NCI-H2081 treated with DMSO at 0.1 percent for 48 hours (cell line): ENCODE data around the gene DYNLL2.
"Not testable (repeated sequence)": the region's sequence is repeated elsewhere in the genome, so short reads cannot be mapped to it uniquely, and the experiment has no call there.

Experiments used
- DNase-seq: peaks from one replicate; lab custom pipeline; 2025; lab: John Stamatoyannopoulos, UW

The DYNLL2 gene

DNA sequence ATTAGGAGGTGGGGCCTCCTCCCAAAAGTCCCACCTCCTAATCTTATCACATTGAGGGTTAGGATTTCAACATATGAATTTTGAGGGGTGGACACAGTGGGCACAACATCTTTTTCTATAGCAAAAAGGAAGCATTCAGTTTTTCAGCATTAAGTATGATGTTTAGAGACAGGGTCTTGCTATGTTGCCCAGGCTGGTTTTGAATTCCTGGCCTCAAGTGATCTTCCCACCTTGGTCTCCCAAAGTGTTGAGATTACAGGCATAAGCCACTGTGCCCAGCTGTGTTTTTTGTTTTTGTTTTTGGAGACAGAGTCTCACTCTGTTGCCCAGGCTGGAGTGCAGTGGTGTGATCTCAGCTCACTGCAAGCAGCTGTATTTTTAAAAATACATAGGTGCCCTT, 18.7 kb downstream of the DYNLL2 start:
- DNase-seq, result not testable (repeated sequence)

GRCh38 chr17:58105093-58105492, 21.9 kb downstream of the DYNLL2 start:
- DNase-seq, result no peak

DNA sequence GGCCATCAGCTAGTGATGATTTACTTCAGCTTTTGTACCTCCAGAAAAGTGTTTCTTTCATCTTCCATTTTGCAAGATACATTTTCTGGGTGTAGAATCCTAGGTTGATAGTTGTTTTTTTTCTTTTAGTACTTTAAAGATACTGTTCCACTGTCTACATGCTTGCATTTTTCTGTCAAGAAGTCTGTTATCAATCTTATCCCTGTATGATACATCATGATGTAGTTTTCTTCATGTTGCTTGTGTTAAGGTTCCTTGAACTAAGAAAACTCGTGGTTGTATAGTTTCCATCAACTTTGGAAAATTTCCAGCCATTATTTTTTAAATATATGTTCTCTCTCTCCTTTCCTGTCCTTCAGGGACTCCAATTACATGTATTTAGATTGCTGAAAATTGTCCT, 24.1 kb downstream of the DYNLL2 start:
- DNase-seq, result no peak

- no peak for DNase-seq
Measured at GRCh38 chr17:58109197-58109596, 26.0 kb downstream of the DYNLL2 start.

DNA sequence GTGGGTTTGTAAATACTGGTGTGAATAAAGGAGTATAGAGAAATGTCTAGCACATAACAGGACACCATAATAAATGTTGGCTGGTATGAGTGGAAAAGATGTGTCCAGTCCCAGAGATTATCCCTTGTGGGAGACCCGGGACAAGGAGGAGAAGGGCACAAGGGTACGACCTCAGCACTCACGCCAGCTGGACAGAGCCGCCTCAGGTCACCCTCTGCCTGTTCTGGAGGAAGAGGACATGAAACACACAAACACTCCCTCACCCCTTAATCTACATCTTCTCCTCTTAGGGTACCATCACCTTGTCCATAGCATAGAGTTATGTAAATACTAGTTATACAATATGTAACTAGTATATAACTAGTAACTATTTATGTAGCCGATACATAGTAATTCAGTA, 26.8 kb downstream of the DYNLL2 start:
- no peak for DNase-seq

GRCh38 chr17:58111676-58112075, 28.5 kb downstream of the DYNLL2 start:
- no peak for DNase-seq

DNA sequence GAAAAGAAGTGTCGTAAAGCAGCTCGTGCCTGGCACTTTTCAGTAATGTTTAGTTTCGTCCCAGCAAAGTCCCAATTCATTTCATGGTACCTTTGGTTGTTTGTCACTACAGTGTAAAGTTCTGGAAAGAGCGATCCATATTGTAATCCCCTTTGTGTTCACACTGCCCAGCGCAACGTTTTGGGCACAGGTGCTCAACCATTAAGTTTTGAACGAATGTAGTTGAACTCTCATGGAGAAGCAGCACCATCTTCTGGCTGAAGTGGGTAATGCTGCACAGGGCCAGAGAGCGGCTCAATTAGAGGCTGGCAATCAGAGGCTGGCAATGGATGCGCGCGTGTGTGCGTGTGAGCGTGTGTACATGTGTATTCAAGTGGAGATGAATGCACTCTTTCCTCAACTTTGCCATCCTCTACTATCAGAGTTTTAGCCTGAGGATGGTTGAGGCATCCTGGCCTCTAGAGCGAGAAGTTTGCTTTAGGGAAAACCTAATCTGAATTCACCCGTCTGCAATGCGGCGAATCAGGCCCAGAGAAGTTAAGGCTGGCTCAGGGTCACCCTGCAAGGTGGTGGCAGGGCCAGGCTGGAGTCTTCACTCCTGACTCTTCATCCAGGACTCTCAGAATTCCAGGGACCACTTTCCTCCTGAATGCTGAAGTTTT, 29.9 kb downstream of the DYNLL2 start:
- peak; percentile 58 for DNase-seq

DNA sequence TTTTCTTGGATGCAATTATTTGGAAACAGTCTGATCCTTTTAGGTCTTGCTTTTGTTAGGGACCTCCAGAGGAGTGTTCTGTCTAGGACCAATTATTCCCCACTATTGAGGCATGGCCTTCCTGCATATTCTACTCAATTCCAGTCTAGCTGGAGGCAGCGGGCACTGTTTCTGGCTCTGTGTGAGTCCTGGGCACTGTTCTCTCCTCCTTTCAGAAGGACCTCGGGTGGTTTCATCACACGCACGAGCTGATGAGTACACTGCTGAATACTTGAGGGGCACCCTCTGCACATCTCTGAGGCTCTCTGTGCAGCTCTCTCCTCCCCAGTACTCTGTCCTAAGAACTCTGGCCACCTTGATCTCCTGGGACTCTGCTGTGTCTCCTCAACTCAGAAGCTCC, 30.7 kb downstream of the DYNLL2 start:
- no peak for DNase-seq

DNA sequence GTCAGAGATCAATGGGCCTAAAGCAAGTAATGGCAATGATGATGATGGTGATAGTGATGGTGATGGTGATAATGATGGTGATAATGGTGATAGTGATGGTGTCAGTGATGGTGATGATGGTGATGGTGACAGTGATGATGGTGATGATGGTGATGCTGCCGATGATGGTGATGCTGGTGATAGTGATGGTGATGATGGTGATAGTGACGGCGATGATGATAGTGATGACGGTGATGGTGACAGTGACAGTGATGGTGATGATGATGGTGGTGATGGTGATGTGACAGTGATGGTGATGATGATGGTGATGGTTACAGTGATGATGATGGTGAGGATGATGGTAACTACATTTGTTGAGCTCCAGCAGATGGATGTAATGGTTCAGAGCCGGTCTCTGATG, 34.2 kb downstream of the DYNLL2 start:
- DNase-seq, result no peak

- DNase-seq, result no peak
Measured at GRCh38 chr17:58119491-58119890, 36.3 kb downstream of the DYNLL2 start.

- DNase-seq, result no peak
Measured at GRCh38 chr17:58120195-58120822, 37.1 kb downstream of the DYNLL2 start.

GRCh38 chr17:58121925-58122324, 38.7 kb downstream of the DYNLL2 start:
- no peak for DNase-seq

- DNase-seq, result no peak
Measured at GRCh38 chr17:58127846-58128245, 44.6 kb downstream of the DYNLL2 start.

GRCh38 chr17:58132697-58133096, 49.5 kb downstream of the DYNLL2 start:
- not testable (repeated sequence) for DNase-seq

- no peak for DNase-seq
Measured at GRCh38 chr17:58136669-58137279, 53.6 kb downstream of the DYNLL2 start.

- no peak for DNase-seq
Measured at GRCh38 chr17:58141505-58141904, 58.3 kb downstream of the DYNLL2 start.

GRCh38 chr17:58143335-58143734, 60.1 kb downstream of the DYNLL2 start:
- DNase-seq, result not testable (repeated sequence)

- DNase-seq, result no peak
Measured at GRCh38 chr17:58144801-58145200, 61.6 kb downstream of the DYNLL2 start.
